ENCODE data around the gene CISD1. TPM values are rescaled to one million over a fixed set of nuclear protein-coding genes. Genes with fewer than 3 reads are reported as not detected.
"Not testable (repeated sequence)": the region's sequence is repeated elsewhere in the genome, so short reads cannot be mapped to it uniquely, and the experiment has no call there.

CISD1 gene
- total RNA-seq, 2 experiments from 2014 or later = 1.5 to 2.0 TPM

DNA sequence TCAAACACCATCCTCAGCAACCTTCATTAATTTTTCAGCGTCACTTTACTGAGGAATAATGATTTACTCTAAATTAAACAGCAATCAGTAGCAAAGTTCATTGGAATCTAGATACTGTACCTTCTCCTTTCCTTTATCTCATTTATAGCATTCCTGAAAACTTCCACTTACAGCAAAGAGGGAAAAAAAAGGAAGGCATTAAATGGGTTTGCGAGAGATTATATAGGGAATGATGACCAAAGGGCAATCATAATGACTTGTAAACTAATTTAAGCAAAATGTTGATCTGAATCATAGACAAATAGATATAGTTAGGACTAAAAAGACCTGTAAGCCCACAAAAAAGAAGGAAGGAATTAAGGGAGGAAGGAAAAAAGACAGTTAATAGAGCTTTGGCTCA lies 43.3 kb upstream of the CISD1 start:
- TF ChIP-seq, protein P1, sequence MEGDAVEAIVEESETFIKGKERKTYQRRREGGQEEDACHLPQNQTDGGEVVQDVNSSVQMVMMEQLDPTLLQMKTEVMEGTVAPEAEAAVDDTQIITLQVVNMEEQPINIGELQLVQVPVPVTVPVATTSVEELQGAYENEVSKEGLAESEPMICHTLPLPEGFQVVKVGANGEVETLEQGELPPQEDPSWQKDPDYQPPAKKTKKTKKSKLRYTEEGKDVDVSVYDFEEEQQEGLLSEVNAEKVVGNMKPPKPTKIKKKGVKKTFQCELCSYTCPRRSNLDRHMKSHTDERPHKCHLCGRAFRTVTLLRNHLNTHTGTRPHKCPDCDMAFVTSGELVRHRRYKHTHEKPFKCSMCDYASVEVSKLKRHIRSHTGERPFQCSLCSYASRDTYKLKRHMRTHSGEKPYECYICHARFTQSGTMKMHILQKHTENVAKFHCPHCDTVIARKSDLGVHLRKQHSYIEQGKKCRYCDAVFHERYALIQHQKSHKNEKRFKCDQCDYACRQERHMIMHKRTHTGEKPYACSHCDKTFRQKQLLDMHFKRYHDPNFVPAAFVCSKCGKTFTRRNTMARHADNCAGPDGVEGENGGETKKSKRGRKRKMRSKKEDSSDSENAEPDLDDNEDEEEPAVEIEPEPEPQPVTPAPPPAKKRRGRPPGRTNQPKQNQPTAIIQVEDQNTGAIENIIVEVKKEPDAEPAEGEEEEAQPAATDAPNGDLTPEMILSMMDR (IDR thresholded peaks at IDR 0.05) = no peak
- Histone ChIP-seq H3K27me3 (ENCODE audit: control insufficient read depth in 1 of 2, insufficient read depth in 2 of 2, low read length in 2 of 2) (no peaks in the 10 kb centered on the region), H3K27ac (ENCODE audit: low read depth in 1 of 2, low read length in 2 of 2) (no peak overlapping the region), H3K9me3 (ENCODE audit: control insufficient read depth in 1 of 2, insufficient read depth in 1 of 2, low read length in 2 of 2) (no peaks in the 10 kb centered on the region), H3K4me1 (ENCODE audit: insufficient read depth, low read length) (no peaks in the 10 kb centered on the region), H3K36me3 (ENCODE audit: insufficient read depth, low read length) (peaks cover 19% of the 10 kb centered on the region), H3K4me3 (ENCODE audit: low read length) (no peak overlapping the region)
- DNase-seq (no peak), ATAC-seq (ENCODE audit: poor library complexity) (no peak)
- Mint-ChIP-seq H3K4me1 (ENCODE audit: low read depth) (no peaks in the 10 kb centered on the region), H3K27ac (no peak overlapping the region), H3K27me3 (no peaks in the 10 kb centered on the region), H3K9me3 (no peaks in the 10 kb centered on the region), H3K4me3 (no peak overlapping the region), H3K36me3 (ENCODE audit: low read depth) (peaks cover 56% of the 10 kb centered on the region)
- intact Hi-C loops (cut with DNase I, micrococcal nuclease) = no loop called here
- CTCF ChIA-PET = no interaction called here
- POLR2A ChIA-PET = no interaction called here

DNA sequence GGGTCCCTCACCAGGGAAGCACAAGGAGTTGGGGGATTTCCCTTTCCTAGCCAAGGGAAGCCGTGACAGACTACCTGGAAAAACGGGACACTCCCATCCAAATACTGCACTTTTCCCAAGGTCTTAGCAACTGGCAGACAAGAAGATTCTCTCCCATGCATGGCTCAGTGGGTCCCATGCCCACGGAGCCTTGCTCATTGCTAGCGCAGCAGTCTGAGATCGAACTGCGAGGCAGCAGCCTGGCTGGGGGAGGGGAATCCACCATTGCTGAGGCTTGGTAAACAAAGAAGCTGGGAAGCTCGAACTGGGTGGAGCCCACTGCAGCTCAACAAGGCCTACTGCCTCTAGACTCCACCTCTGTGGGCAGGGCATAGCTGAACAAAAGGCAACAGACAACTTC lies 39.1 kb upstream of the CISD1 start:
- intact Hi-C loops (cut with DNase I, micrococcal nuclease); H3K9me3 ChIP-seq (ENCODE audit: control insufficient read depth in 1 of 2, insufficient read depth in 1 of 2, low read length in 2 of 2); DNase-seq; ATAC-seq (ENCODE audit: poor library complexity); H3K4me3 ChIP-seq (ENCODE audit: low read length); H3K27me3 Mint-ChIP-seq; CTCF ChIA-PET; H3K4me1 Mint-ChIP-seq (ENCODE audit: low read depth); H3K27ac ChIP-seq (ENCODE audit: low read depth in 1 of 2, low read length in 2 of 2); H3K27ac Mint-ChIP-seq; H3K4me3 Mint-ChIP-seq; H3K9me3 Mint-ChIP-seq; H3K27me3 ChIP-seq (ENCODE audit: control insufficient read depth in 1 of 2, insufficient read depth in 2 of 2, low read length in 2 of 2); H3K4me1 ChIP-seq (ENCODE audit: insufficient read depth, low read length); POLR2A ChIA-PET: not testable (repeated sequence)
- peaks cover 19% of the 10 kb centered on the region for H3K36me3 ChIP-seq (ENCODE audit: insufficient read depth, low read length)
- peaks cover 86% of the 10 kb centered on the region for H3K36me3 Mint-ChIP-seq (ENCODE audit: low read depth)

DNA sequence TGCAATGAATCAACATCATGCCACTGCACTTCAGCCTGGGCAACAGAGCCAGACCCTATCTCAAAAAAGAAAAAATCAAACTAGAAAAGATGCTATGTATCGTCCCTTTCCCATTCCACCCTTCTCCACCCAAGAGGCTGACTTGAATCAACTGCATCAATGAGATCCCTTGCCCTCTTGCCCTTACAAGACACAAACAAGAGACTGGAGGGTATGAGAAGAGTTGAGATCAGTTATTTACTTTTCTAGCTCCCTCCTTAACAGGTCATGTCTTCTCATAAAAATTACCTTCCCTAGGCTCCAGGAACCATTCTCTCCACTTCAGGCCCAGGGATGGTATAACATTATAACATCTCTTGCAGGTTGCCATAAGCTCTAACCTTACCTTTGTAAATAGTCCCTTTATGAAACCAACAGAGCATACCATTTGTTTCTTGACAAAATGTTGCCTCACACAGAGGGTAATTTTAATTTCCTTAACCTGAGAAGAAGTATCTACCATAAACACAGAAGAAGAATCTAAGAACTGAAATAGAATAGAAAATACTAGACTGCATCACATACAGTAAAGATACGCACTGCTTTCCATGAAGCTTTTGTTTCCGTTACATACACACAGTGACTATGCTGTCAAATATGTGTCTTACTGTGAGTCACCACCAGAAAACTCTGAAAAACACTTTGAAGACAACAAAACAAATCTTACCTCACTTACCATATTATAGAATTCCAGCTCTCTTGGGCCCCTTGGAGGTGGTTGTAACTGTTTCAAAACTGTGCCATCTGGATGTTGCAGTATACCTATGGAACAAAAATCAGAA lies 31.7 kb upstream of the CISD1 start:
- POLR2A ChIA-PET = no interaction called here
- no peak for DNase-seq
- H3K27ac ChIP-seq (ENCODE audit: low read depth in 1 of 2, low read length in 2 of 2) = no peak overlapping the region
- TF ChIP-seq, protein P1 (IDR thresholded peaks at IDR 0.05) = no peak
- no peaks in the 10 kb centered on the region for H3K4me1 ChIP-seq (ENCODE audit: insufficient read depth, low read length)
- H3K27ac Mint-ChIP-seq = no peak overlapping the region
- no peaks in the 10 kb centered on the region for H3K27me3 ChIP-seq (ENCODE audit: control insufficient read depth in 1 of 2, insufficient read depth in 2 of 2, low read length in 2 of 2)
- intact Hi-C loops (cut with DNase I, micrococcal nuclease) = no loop called here
- peaks cover 22% of the 10 kb centered on the region for H3K36me3 ChIP-seq (ENCODE audit: insufficient read depth, low read length)
- peaks cover 67% of the 10 kb centered on the region for H3K36me3 Mint-ChIP-seq (ENCODE audit: low read depth)
- CTCF ChIA-PET = no interaction called here
- no peak for ATAC-seq (ENCODE audit: poor library complexity)
- no peak overlapping the region for H3K4me3 ChIP-seq (ENCODE audit: low read length)
- no peaks in the 10 kb centered on the region for H3K9me3 Mint-ChIP-seq
- H3K4me3 Mint-ChIP-seq = no peak overlapping the region
- no peaks in the 10 kb centered on the region for H3K27me3 Mint-ChIP-seq
- peaks cover 40% of the 10 kb centered on the region for H3K4me1 Mint-ChIP-seq (ENCODE audit: low read depth)
- H3K9me3 ChIP-seq (ENCODE audit: control insufficient read depth in 1 of 2, insufficient read depth in 1 of 2, low read length in 2 of 2) = no peaks in the 10 kb centered on the region
